ENCODE data around the gene ZSCAN21. TPM values are rescaled to one million over a fixed set of nuclear protein-coding genes. Genes with fewer than 3 reads are reported as not detected.
"Not testable (repeated sequence)": the region's sequence is repeated elsewhere in the genome, so short reads cannot be mapped to it uniquely, and the experiment has no call there.

Gene ZSCAN21
- 12.5 TPM for polyA plus RNA-seq (2013, experiment 1 of 2; ENCODE audit: insufficient read length)
- 13.1 TPM for polyA plus RNA-seq (2013, experiment 2 of 2; ENCODE audit: insufficient read length)

GRCh38 chr7:100049441-100050291 lies at the start of gene ZSCAN21:
Gene ZSCAN21, plus strand, starts transcription at chr7:100049774. Its CDS starts 7,233 bp downstream, at chr7:100057007.
- peak; percentile 85 for DNase-seq

GRCh38 chr7:100000239-100000638 lies 49.3 kb upstream of the ZSCAN21 start:
- DNase-seq, result no peak

- no peak for DNase-seq
Observed at GRCh38 chr7:100003711-100004661, 45.6 kb upstream of the ZSCAN21 start.

- DNase-seq, result no peak
Observed at GRCh38 chr7:100007887-100008286, 41.7 kb upstream of the ZSCAN21 start.

- no peak for DNase-seq
Observed at GRCh38 chr7:100008525-100008924, 41.0 kb upstream of the ZSCAN21 start.

GRCh38 chr7:100009952-100010351 lies 39.6 kb upstream of the ZSCAN21 start:
- not testable (repeated sequence) for DNase-seq

- DNase-seq, result no peak
Observed at GRCh38 chr7:100010901-100011300, 38.7 kb upstream of the ZSCAN21 start.

- DNase-seq, result no peak
Observed at GRCh38 chr7:100011516-100011915, 38.1 kb upstream of the ZSCAN21 start.

- DNase-seq, result not testable (repeated sequence)
Observed at GRCh38 chr7:100012385-100013327, 36.9 kb upstream of the ZSCAN21 start.

- DNase-seq, result no peak
Observed at GRCh38 chr7:100013328-100013676, 36.3 kb upstream of the ZSCAN21 start.

- peak; percentile 94 for DNase-seq
Observed at GRCh38 chr7:100015232-100016214, 34.1 kb upstream of the ZSCAN21 start, which contains the start of gene ZKSCAN1. Gene ZKSCAN1, plus strand, starts transcription at chr7:100015596. Its CDS starts 7,911 bp downstream, at chr7:100023507.

- no peak for DNase-seq
Observed at GRCh38 chr7:100016215-100016901, 33.2 kb upstream of the ZSCAN21 start.

- DNase-seq, result no peak
Observed at GRCh38 chr7:100017300-100017699, 32.3 kb upstream of the ZSCAN21 start.

- DNase-seq, result no peak
Observed at GRCh38 chr7:100017875-100018274, 31.7 kb upstream of the ZSCAN21 start.

GRCh38 chr7:100019908-100020307 lies 29.7 kb upstream of the ZSCAN21 start:
- DNase-seq, result no peak

- no peak for DNase-seq
Observed at GRCh38 chr7:100021297-100021696, 28.3 kb upstream of the ZSCAN21 start.

- DNase-seq, result no peak
Observed at GRCh38 chr7:100022621-100023020, 27.0 kb upstream of the ZSCAN21 start.

- no peak for DNase-seq
Observed at GRCh38 chr7:100023526-100023925, 26.0 kb upstream of the ZSCAN21 start.

- no peak for DNase-seq
Observed at GRCh38 chr7:100024020-100024619, 25.5 kb upstream of the ZSCAN21 start.

- DNase-seq, result no peak
Observed at GRCh38 chr7:100027197-100027596, 22.4 kb upstream of the ZSCAN21 start.

Measured in fibroblast of skin of abdomen (primary cell).